ENCODE measurements around the gene OGDHL. TPM values are rescaled to one million over a fixed set of nuclear protein-coding genes. Genes with fewer than 3 reads are reported as not detected.

The OGDHL gene
- total RNA-seq, 1 experiment from 2014 or later = 2.6 TPM

DNA sequence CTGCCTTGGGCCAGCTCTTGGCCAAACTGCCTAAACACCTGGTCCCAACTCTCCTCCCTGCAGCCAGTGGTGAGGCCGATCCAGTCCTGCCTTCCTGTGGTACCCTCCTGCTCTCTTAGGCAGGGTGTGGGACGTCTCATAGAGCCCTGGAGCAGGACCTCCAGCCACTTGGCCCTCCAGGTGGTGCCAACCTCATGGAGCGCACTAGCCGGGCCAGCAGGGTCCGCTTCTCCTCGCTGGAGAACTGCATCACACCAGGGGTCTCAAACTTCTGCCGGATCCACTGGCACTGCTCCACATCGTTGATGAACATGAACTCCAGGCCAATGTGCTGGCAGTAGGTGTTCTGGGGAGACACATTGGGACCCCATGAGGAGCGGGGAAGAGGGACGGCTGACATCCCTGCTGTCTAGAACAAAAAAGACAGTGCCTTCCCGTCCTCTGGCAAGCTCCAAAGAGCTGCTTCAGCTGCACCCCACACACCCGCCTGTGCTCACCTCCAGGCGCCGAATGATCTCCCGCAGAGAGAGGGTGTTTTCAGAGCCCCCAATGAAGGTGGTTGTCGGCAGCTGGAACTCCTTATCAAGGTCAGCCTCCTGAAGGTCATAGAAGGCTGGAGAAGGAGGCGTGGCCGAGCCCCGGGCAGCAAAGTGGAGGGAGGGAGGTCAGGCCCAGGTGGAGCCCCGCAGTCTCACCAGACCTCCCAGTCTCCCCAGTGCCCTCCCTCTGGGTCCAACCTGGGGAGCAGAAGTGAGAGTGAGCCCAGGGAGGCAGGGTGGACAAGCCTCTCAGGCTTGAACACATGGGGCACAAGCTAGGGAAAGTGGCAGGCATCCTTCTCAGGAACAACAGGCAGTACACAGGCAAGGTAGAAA, 10.2 kb downstream of the OGDHL start:
- POLR2A ChIA-PET (ENCODE audit: unreplicated experiment) = no interaction called here
- BruUV-seq (replicated peaks) = no TSS peak

GRCh38 chr10:49751216-49751615, 10.9 kb downstream of the OGDHL start:
- BruUV-seq (replicated peaks) = no TSS peak
- Histone ChIP-seq H3K4me3 (ENCODE audit: low read length) (no peak overlapping the region), H3K9ac (ENCODE audit: low read length) (no peak overlapping the region), H3F3A (ENCODE audit: low read length, unreplicated experiment) (no peaks in the 10 kb centered on the region), H2AFZ (ENCODE audit: low read length) (no peak overlapping the region), H3K4me1 (ENCODE audit: insufficient read depth, low read length) (no peaks in the 10 kb centered on the region), H3K36me3 (ENCODE audit: low read depth, low read length) (no peaks in the 10 kb centered on the region), H3K4me2 (ENCODE audit: low read length) (no peak overlapping the region), H3K27me3 (ENCODE audit: low read length) (peaks cover 23% of the 10 kb centered on the region), H3K9me2 (replicated peaks; ENCODE audit: low read length) (no peaks in the 10 kb centered on the region), H3K27ac (ENCODE audit: low read length) (no peak overlapping the region), H4K20me1 (ENCODE audit: low read length) (no peaks in the 10 kb centered on the region), H3K79me2 (ENCODE audit: low read length) (no peaks in the 10 kb centered on the region), H3K9me3 (ENCODE audit: low read length) (no peaks in the 10 kb centered on the region)
- DNase-seq (no peak), ATAC-seq (no peak)
- TF ChIP-seq EZH2phosphoT487 (IDR thresholded peaks at IDR 0.05; ENCODE audit: borderline replicate concordance, low read length) (no peak), EZH2 (IDR thresholded peaks at IDR 0.05; ENCODE audit: low read length, unreplicated experiment) (no peak)
- TF ChIP-seq, protein P1, sequence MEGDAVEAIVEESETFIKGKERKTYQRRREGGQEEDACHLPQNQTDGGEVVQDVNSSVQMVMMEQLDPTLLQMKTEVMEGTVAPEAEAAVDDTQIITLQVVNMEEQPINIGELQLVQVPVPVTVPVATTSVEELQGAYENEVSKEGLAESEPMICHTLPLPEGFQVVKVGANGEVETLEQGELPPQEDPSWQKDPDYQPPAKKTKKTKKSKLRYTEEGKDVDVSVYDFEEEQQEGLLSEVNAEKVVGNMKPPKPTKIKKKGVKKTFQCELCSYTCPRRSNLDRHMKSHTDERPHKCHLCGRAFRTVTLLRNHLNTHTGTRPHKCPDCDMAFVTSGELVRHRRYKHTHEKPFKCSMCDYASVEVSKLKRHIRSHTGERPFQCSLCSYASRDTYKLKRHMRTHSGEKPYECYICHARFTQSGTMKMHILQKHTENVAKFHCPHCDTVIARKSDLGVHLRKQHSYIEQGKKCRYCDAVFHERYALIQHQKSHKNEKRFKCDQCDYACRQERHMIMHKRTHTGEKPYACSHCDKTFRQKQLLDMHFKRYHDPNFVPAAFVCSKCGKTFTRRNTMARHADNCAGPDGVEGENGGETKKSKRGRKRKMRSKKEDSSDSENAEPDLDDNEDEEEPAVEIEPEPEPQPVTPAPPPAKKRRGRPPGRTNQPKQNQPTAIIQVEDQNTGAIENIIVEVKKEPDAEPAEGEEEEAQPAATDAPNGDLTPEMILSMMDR (conservative IDR thresholded peaks at IDR 0.05; ENCODE audit: low read depth, low read length) = no peak
- CTCF ChIA-PET = no interaction called here
- POLR2A ChIA-PET (ENCODE audit: unreplicated experiment) = no interaction called here
- intact Hi-C loops (cut with micrococcal nuclease) = no loop called here

More for the DNA sequence above, 10.2 kb downstream of the OGDHL start:
- H3K9ac ChIP-seq (ENCODE audit: low read length) = no peak overlapping the region
- no peaks in the 10 kb centered on the region for H3K79me2 ChIP-seq (ENCODE audit: low read length)
- CTCF ChIA-PET = no interaction called here
- H3F3A ChIP-seq (ENCODE audit: low read length, unreplicated experiment) = no peaks in the 10 kb centered on the region
- peaks cover 29% of the 10 kb centered on the region for H3K27me3 ChIP-seq (ENCODE audit: low read length)
- no peaks in the 10 kb centered on the region for H3K4me1 ChIP-seq (ENCODE audit: insufficient read depth, low read length)
- no peak overlapping the region for H3K27ac ChIP-seq (ENCODE audit: low read length)
- DNase-seq (no peak), ATAC-seq (no peak)
- H4K20me1 ChIP-seq (ENCODE audit: low read length) = no peaks in the 10 kb centered on the region
- TF ChIP-seq EZH2 (IDR thresholded peaks at IDR 0.05; ENCODE audit: low read length, unreplicated experiment) (no peak), EZH2phosphoT487 (IDR thresholded peaks at IDR 0.05; ENCODE audit: borderline replicate concordance, low read length) (no peak)
- TF ChIP-seq, protein P1 (conservative IDR thresholded peaks at IDR 0.05; ENCODE audit: low read depth, low read length) = no peak
- no peaks in the 10 kb centered on the region for H3K9me3 ChIP-seq (ENCODE audit: low read length)
- no peak overlapping the region for H3K4me3 ChIP-seq (ENCODE audit: low read length)
- no peaks in the 10 kb centered on the region for H3K9me2 ChIP-seq (replicated peaks; ENCODE audit: low read length)
- H2AFZ ChIP-seq (ENCODE audit: low read length) = no peak overlapping the region
- H3K36me3 ChIP-seq (ENCODE audit: low read depth, low read length) = no peaks in the 10 kb centered on the region
- intact Hi-C loops (cut with micrococcal nuclease) = no loop called here
- H3K4me2 ChIP-seq (ENCODE audit: low read length) = no peak overlapping the region

- Histone ChIP-seq H3F3A (ENCODE audit: low read length, unreplicated experiment) (no peaks in the 10 kb centered on the region), H3K36me3 (ENCODE audit: low read depth, low read length) (no peaks in the 10 kb centered on the region), H3K79me2 (ENCODE audit: low read length) (no peaks in the 10 kb centered on the region), H3K4me2 (ENCODE audit: low read length) (no peak overlapping the region), H3K9me2 (replicated peaks; ENCODE audit: low read length) (no peaks in the 10 kb centered on the region), H2AFZ (ENCODE audit: low read length) (no peak overlapping the region), H4K20me1 (ENCODE audit: low read length) (no peaks in the 10 kb centered on the region), H3K27ac (ENCODE audit: low read length) (no peak overlapping the region), H3K27me3 (ENCODE audit: low read length) (peaks cover 17% of the 10 kb centered on the region), H3K4me1 (ENCODE audit: insufficient read depth, low read length) (no peaks in the 10 kb centered on the region), H3K9ac (ENCODE audit: low read length) (no peak overlapping the region), H3K9me3 (ENCODE audit: low read length) (no peaks in the 10 kb centered on the region), H3K4me3 (ENCODE audit: low read length) (no peak overlapping the region)
- intact Hi-C loops (cut with micrococcal nuclease) = no loop called here
- CTCF ChIA-PET = no interaction called here
- DNase-seq = no peak
- TF ChIP-seq EZH2phosphoT487 (IDR thresholded peaks at IDR 0.05; ENCODE audit: borderline replicate concordance, low read length) (no peak), EZH2 (IDR thresholded peaks at IDR 0.05; ENCODE audit: low read length, unreplicated experiment) (no peak)
- TF ChIP-seq, protein P1 (conservative IDR thresholded peaks at IDR 0.05; ENCODE audit: low read depth, low read length) = no peak
- POLR2A ChIA-PET (ENCODE audit: unreplicated experiment) = no interaction called here
- no TSS peak for BruUV-seq (replicated peaks)
- no peak for ATAC-seq
These were observed 11.6 kb downstream of the OGDHL start for GRCh38 chr10:49750546-49750945.
